AG04450 (cell line): ENCODE results near the gene ZDHHC11. TPM values are rescaled to one million over a fixed set of nuclear protein-coding genes. Genes with fewer than 3 reads are reported as not detected.
"Not testable (repeated sequence)": the region's sequence is repeated elsewhere in the genome, so short reads cannot be mapped to it uniquely, and the experiment has no call there.

Experiments used
- CTCF ChIA-PET: fragments of 300-600, 350-600 bp; formaldehyde crosslinking; extraction: SDS; loops from one replicate; lab custom pipeline; 2022; ENCODE audit warnings: antibody characterized with exemption, inconsistent platforms; lab: Charles Lee
- POLR2A ChIA-PET: fragments of 350-600 bp; formaldehyde crosslinking; extraction: SDS; loops from one replicate; lab custom pipeline; 2021; ENCODE audit warnings: antibody characterized with exemption, inconsistent platforms; lab: Yijun Ruan, JAX
- DNase-seq: peaks from one replicate; pipeline ENCODE4 v3.0.0-alpha.2; 2011; ENCODE audit warnings: low read depth, low spot score
- H3K27ac ChIP-seq: one replicate; pipeline ENCODE4 v1.5.1; 2012; ENCODE audit warnings: low read depth, low read length, control low read depth
- H3K27me3 ChIP-seq: one replicate; pipeline ENCODE4 v1.6.0; 2012; ENCODE audit warnings: low read length; ENCODE audit not compliant: control insufficient read depth, insufficient read depth
- H3K4me3 ChIP-seq: 2 replicates; pipeline ENCODE4 v1.5.1; 2011; ENCODE audit warnings: mild to moderate bottlenecking, low read depth, low read length, control low read depth
- H3K9me3 ChIP-seq: 2 replicates; pipeline ENCODE4 v1.5.1; 2012; ENCODE audit warnings: low read length; ENCODE audit not compliant: control insufficient read depth, insufficient read depth
- CTCF ChIP-seq: IDR thresholded peaks from 2 replicates; pipeline ENCODE4 v1.5.1; 2011; ENCODE audit warnings: low read depth, low read length, control low read depth, inconsistent platforms
- polyA plus RNA-seq: library from polyadenylated mRNA; depleted of rRNA; stranded (reverse); fragments of >200 nt; gene quantifications from 2 replicates; pipeline ENCODE4 v1.2.3, GENCODE V29; 2011

The ZDHHC11 gene
- polyA plus RNA-seq, 1 experiment, result 0.26 TPM

- H3K27me3 ChIP-seq, result peaks cover 3% of the 10 kb centered on the region
- CTCF ChIA-PET, result no interaction called here
- DNase-seq, result no peak
These were observed 77.1 kb downstream of the ZDHHC11 start for GRCh38 chr5:773517-774264.

GRCh38 chr5:772931-773330 is 77.9 kb downstream of the ZDHHC11 start:
- H3K27ac ChIP-seq, H3K4me3 ChIP-seq, CTCF ChIA-PET, H3K27me3 ChIP-seq, POLR2A ChIA-PET, H3K9me3 ChIP-seq, DNase-seq: not testable (repeated sequence)

More at GRCh38 chr5:773517-774264, 77.1 kb downstream of the ZDHHC11 start:
- TF ChIP-seq CTCF, result no peak
- H3K27ac ChIP-seq, result no peak overlapping the region
- POLR2A ChIA-PET, result no interaction called here
- H3K9me3 ChIP-seq, result no peaks in the 10 kb centered on the region; the same call in 1 of the 2 replicates
- H3K4me3 ChIP-seq, result no peak overlapping the region

- POLR2A ChIA-PET, H3K27me3 ChIP-seq, H3K4me3 ChIP-seq, CTCF ChIA-PET, H3K27ac ChIP-seq, H3K9me3 ChIP-seq, DNase-seq: not testable (repeated sequence)
These were observed 78.3 kb downstream of the ZDHHC11 start for GRCh38 chr5:772547-772890.

GRCh38 chr5:771841-772546 is 78.8 kb downstream of the ZDHHC11 start:
- H3K9me3 ChIP-seq, H3K4me3 ChIP-seq, POLR2A ChIA-PET, H3K27me3 ChIP-seq, H3K27ac ChIP-seq, CTCF ChIA-PET, DNase-seq: not testable (repeated sequence)

GRCh38 chr5:771087-771781 is 79.6 kb downstream of the ZDHHC11 start:
- H3K27ac ChIP-seq, CTCF ChIA-PET, H3K9me3 ChIP-seq, H3K4me3 ChIP-seq, DNase-seq, H3K27me3 ChIP-seq, POLR2A ChIA-PET: not testable (repeated sequence)

GRCh38 chr5:770585-770984 is 80.2 kb downstream of the ZDHHC11 start:
- POLR2A ChIA-PET, CTCF ChIA-PET, H3K27me3 ChIP-seq, H3K4me3 ChIP-seq, DNase-seq, H3K27ac ChIP-seq: not testable (repeated sequence)
- peaks cover 14% of the 10 kb centered on the region; the same call in 1 of the 2 replicates for H3K9me3 ChIP-seq

GRCh38 chr5:769485-770145 is 81.2 kb downstream of the ZDHHC11 start:
- CTCF ChIA-PET, POLR2A ChIA-PET, DNase-seq, H3K27me3 ChIP-seq, H3K4me3 ChIP-seq, H3K27ac ChIP-seq: not testable (repeated sequence)
- peaks cover 14% of the 10 kb centered on the region; the same call in 1 of the 2 replicates for H3K9me3 ChIP-seq
